ENCODE measurements around the gene CNPY2. TPM values are rescaled to one million over a fixed set of nuclear protein-coding genes. Genes with fewer than 3 reads are reported as not detected.
"Not testable (repeated sequence)": the region's sequence is repeated elsewhere in the genome, so short reads cannot be mapped to it uniquely, and the experiment has no call there.

The CNPY2 gene
- total RNA-seq, 3 donors from 2014 or later: 75.5 to 79.3 (median 77.7) TPM

- DNase-seq: no peak
- intact Hi-C loops (cut with DNase I, micrococcal nuclease): no loop called here
- Histone ChIP-seq H3K36me3 (ENCODE audit: low read depth) (no peaks in the 10 kb centered on the region), H3K4me1 (ENCODE audit: low read depth) (no peaks in the 10 kb centered on the region), H3K9me3 (no peaks in the 10 kb centered on the region), H3K4me3 (no peak overlapping the region)
- ATAC-seq: no peak
- no peak for TF ChIP-seq CTCF (IDR thresholded peaks at IDR 0.05)
These were observed 25.8 kb upstream of the CNPY2 start for GRCh38 chr12:56341616-56342015.

- Histone ChIP-seq H3K36me3 (ENCODE audit: low read depth) (no peaks in the 10 kb centered on the region), H3K4me1 (ENCODE audit: low read depth) (no peaks in the 10 kb centered on the region), H3K4me3 (no peak overlapping the region), H3K9me3 (no peaks in the 10 kb centered on the region)
- peak; percentile 9 for ATAC-seq
- TF ChIP-seq CTCF (IDR thresholded peaks at IDR 0.05): no peak
- DNase-seq: no peak
- intact Hi-C loops (cut with DNase I, micrococcal nuclease): no loop called here
These were observed 23.3 kb upstream of the CNPY2 start for GRCh38 chr12:56339158-56339422.

GRCh38 chr12:56338308-56339157 lies 22.7 kb upstream of the CNPY2 start, which contains the start of gene IL23A:
Gene IL23A (plus strand): TSS chr12:56338884. CDS start chr12:56339045, 161 bp downstream.
- peak in 1 of 3 donors; percentile 24 for DNase-seq
- Histone ChIP-seq H3K9me3 (no peaks in the 10 kb centered on the region), H3K36me3 (ENCODE audit: low read depth) (no peaks in the 10 kb centered on the region), H3K4me1 (ENCODE audit: low read depth) (no peaks in the 10 kb centered on the region), H3K4me3 (no peak within 1 kb of the TSS)
- ATAC-seq: peak; percentile 16
- TF ChIP-seq CTCF (IDR thresholded peaks at IDR 0.05): no peak
- intact Hi-C loops (cut with DNase I, micrococcal nuclease): no loop called here

- DNase-seq: no peak
- no peaks in the 10 kb centered on the region for H3K36me3 ChIP-seq (ENCODE audit: low read depth)
- H3K9me3 ChIP-seq: no peaks in the 10 kb centered on the region
- no peak for ATAC-seq
- H3K4me3 ChIP-seq: no peak overlapping the region
- intact Hi-C loops (cut with DNase I, micrococcal nuclease): no loop called here
- peaks cover 3% of the 10 kb centered on the region for H3K4me1 ChIP-seq (ENCODE audit: low read depth)
- TF ChIP-seq CTCF (IDR thresholded peaks at IDR 0.05): no peak
These were observed 22.0 kb upstream of the CNPY2 start for GRCh38 chr12:56337753-56338251.

- Histone ChIP-seq H3K4me1 (ENCODE audit: low read depth) (peaks cover 4% of the 10 kb centered on the region), H3K36me3 (ENCODE audit: low read depth) (no peaks in the 10 kb centered on the region), H3K9me3 (no peaks in the 10 kb centered on the region), H3K4me3 (no peak overlapping the region)
- ATAC-seq: no peak
- intact Hi-C loops (cut with DNase I, micrococcal nuclease): no loop called here
- DNase-seq: peak in 1 of 3 donors; percentile 14
- TF ChIP-seq CTCF (IDR thresholded peaks at IDR 0.05): no peak
These were observed 20.8 kb upstream of the CNPY2 start for GRCh38 chr12:56336361-56337167.

- H3K36me3 ChIP-seq (ENCODE audit: low read depth); intact Hi-C loops (cut with DNase I, micrococcal nuclease); DNase-seq; H3K4me1 ChIP-seq (ENCODE audit: low read depth); H3K9me3 ChIP-seq; ATAC-seq; H3K4me3 ChIP-seq: not testable (repeated sequence)
These were observed 19.7 kb upstream of the CNPY2 start for GRCh38 chr12:56335527-56335926.

All from mucosa of descending colon (tissue), 3 donors.